ENCODE data around the gene WDR13.

Gene WDR13

GRCh38 chrX:48579259-48579658 is 18.0 kb upstream of the WDR13 start:
- no peak for TF ChIP-seq CTCF (IDR thresholded peaks at IDR 0.05; ENCODE audit: control insufficient read depth, extremely low read depth, insufficient read depth)
- no peak overlapping the region for H3K4me3 ChIP-seq (ENCODE audit: low read depth, low read length)
- DNase-seq (ENCODE audit: low read depth) = no peak

GRCh38 chrX:48580662-48581061 is 16.6 kb upstream of the WDR13 start:
- TF ChIP-seq CTCF (IDR thresholded peaks at IDR 0.05; ENCODE audit: control insufficient read depth, extremely low read depth, insufficient read depth) = no peak
- H3K4me3 ChIP-seq (ENCODE audit: low read depth, low read length) = no peak overlapping the region
- no peak for DNase-seq (ENCODE audit: low read depth)

- DNase-seq (ENCODE audit: low read depth) = no peak
- H3K4me3 ChIP-seq (ENCODE audit: low read depth, low read length) = no peak overlapping the region
- no peak for TF ChIP-seq CTCF (IDR thresholded peaks at IDR 0.05; ENCODE audit: control insufficient read depth, extremely low read depth, insufficient read depth)
Observed at GRCh38 chrX:48584698-48585097, 12.6 kb upstream of the WDR13 start.

DNA sequence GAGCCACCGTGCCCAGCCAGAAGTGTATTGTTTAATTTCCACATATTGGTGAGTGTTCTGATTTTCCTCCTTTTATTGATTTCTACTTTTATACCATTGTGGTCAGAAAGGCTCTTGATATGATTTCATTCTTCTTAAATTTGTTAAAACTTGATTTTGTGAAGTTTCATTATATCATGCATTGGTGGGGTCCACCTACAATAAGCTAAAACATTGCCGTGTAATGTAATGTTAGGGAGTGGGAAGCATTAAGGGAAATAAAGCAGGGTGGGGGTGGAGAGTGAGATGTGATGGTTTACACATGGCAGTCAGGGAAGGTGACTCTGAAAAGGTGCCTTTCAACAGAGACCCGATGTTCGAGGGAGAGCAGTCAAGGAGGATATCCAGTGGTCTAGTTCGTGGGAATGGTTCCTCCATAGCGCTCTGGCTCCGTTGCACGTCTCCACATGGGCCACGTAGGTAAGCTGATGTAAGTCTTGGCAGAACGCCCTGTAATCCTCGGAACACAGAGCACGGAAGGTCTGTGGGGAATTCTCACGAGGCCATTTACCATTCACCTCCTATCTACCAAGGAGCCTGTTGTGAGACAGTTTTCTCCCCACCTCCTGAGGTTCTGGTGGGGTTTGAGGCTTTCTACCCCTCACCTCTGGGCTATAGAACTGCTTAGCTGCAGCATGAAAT is 7.7 kb upstream of the WDR13 start:
- no peak for DNase-seq (ENCODE audit: low read depth)
- H3K4me3 ChIP-seq (ENCODE audit: low read depth, low read length) = no peak overlapping the region
- no peak for TF ChIP-seq CTCF (IDR thresholded peaks at IDR 0.05; ENCODE audit: control insufficient read depth, extremely low read depth, insufficient read depth)

DNA sequence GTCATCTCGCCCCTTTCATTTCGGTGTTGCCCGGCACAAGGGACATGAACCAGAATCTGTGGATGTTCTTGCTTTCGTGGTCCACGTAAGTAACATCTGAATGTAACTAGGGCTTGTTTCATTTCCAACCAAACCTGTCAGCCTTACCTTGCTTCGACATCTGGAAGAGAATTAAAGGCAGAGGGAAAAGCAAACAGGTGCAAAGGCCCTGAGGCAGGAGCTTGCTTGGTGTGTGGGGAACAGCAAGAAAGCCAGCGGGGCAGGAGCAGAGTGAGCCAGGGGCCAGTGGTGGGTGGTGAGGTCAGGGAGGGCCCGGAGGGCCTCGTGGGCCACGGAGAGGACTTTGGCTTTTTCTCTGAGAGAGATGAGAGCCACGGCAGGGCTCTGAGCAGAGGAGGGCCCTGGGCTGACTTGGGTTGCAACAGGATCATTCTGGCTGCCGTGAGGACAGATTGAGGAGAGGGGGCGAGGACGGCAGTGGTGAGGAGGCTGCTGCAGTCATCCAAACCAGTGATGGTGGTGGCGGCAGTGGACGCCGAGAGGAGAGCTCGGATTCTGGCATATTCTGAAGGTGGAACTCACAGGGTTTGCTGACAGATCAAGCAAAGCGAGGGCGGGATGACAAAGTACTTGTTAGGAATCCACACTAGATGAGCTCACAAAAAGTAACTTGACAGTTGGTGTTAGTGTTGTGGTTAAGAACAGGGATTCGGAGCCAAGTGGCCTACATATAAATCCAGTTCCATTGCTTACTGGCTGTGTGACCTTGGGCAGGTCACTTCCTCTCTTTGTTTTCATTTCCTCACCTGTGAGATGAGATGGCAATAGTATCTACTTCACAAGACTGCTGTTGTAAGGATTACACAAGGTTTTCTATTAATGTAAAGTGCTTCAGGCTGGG is 6.8 kb upstream of the WDR13 start:
- no peak for TF ChIP-seq CTCF (IDR thresholded peaks at IDR 0.05; ENCODE audit: control insufficient read depth, extremely low read depth, insufficient read depth)
- H3K4me3 ChIP-seq (ENCODE audit: low read depth, low read length) = no peak overlapping the region
- DNase-seq (ENCODE audit: low read depth) = no peak

- DNase-seq (ENCODE audit: low read depth) = no peak
- TF ChIP-seq CTCF (IDR thresholded peaks at IDR 0.05; ENCODE audit: control insufficient read depth, extremely low read depth, insufficient read depth) = no peak
Observed at GRCh38 chrX:48591255-48591791, 6.0 kb upstream of the WDR13 start.

More at GRCh38 chrX:48591255-48591791, 6.0 kb upstream of the WDR13 start:
- H3K4me3 ChIP-seq (ENCODE audit: low read depth, low read length) = no peak overlapping the region
